HG03103 (cell line): ENCODE measurements around the gene TMEM245.

Source experiments
- ATAC-seq: cut with Tn5 transposase; IDR thresholded peaks from one replicate; pipeline ENCODE4 v1.9.1; 2021; ENCODE audit warnings: low read depth; ENCODE audit not compliant: unreplicated experiment

The TMEM245 gene

DNA sequence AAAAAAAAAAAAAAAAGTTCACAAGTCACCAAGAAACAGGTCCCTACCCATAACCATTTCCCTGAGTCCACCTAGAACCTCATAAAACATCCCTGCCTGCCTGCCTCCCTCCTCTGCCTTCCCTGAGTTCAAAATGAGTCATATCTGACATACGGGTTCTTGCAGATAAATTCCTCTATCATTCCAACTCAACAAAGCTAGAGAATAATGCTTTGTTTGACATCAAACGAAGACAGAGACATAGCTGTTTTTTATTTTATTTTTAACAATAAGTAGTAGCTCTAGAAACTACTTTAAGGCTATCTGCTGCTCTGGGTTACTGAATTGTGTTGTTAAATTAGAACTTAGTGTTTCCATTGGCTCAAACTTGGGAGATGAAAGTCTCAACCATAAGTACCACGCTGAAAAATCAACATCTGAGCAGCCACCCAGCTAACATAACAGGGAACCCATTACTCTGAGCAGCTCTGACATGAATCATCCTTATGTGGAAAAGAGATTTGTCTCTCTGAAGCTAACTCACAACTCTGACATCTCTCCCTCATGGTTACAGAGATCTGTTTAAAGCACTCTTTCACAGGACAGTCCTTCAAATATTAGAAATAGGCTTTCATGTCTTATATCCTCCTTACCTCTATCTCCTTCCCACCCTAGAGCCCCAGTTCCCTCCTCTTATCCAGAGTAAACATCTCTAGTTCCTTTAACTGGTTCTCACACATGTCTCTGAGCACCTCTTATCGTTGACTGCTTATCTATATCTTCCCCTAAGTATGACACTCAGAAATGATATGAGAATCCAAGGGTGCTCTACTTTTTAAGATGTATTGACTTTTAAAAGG lies 12.1 kb downstream of the TMEM245 start:
- no peak for ATAC-seq

DNA sequence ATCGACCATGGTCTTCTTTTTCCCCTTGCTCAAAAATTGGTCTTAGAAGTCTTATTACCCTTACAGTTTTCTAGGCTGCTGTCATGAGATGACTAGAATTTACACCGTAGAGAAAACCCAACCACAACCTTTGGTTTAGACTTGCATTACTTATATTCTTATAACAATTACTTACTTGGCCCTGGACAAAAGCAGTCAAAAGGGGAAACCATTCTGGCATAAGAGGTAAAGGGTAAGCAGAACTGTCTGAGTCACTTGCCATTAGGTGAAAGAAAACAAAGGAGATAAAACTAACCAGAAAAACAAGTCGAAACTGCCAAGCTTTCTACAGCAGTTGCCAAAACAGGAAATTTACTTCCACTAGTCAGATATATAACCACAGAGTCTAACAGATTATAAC lies 17.9 kb downstream of the TMEM245 start:
- peak; percentile 74 for ATAC-seq

DNA sequence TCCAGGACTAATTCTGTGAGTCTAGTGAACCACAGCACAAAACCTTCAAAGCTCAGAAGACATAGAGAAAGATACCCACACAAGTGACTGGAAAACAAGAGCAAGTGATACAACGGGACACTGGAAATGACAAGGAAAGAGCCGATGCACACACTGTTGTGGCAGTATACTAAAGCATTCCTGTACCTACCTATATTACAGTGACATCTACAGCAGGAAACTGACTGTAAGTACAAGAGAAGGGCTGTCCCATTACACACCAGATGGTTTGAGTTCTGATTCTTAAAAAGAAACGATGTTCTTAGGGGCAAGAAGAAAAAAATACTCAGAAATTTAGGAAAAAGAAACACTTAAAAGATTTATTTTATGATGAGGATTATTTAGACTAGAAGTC lies 18.5 kb downstream of the TMEM245 start:
- ATAC-seq, result no peak

DNA sequence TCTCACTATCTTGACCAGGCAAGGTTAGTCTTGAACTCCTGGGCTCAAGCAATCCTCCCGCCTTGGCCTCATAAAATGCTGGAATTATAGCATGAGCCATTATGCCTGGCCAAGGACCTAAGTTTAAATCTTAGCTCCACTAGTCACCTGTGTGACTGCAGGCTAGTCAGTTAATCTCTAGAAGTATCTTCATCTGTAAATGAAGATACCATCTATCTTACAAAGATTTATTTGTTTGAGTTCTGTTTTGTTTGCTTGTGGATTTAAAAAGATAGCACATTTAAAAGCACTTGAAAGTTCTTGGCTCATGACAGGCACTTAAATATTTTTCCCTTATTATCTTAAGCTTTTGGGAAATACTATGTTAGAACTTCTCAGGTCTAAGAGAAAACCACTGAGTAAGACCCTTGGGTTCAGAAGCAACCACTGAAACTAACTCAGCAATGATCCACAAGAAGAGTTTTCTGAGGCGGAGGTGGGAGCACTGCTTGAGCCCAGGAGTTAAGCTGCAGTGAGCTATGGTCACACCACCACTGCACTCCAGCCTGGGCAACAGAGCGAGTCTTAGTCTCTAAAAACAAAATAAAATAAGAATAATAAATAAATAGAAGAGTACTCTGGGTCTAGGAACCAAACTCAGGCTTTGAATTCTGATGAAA lies 19.1 kb downstream of the TMEM245 start:
- no peak for ATAC-seq

DNA sequence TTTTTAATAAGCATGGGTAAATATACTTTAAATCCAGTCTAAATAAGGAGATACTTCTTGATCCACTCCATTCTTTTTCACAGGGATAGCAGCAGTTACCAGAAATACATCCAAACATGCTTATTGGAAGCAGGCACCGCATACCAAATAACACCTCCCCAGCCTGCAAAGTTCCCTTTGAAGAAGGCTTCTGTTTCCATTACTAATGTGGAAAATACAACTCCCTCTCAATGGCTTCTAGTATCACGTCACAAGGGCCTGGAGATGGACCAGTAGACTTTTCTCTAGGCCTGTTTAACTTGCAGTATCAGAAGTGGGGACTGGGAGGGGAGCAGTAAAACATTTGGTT lies 20.8 kb downstream of the TMEM245 start:
- ATAC-seq, result no peak

DNA sequence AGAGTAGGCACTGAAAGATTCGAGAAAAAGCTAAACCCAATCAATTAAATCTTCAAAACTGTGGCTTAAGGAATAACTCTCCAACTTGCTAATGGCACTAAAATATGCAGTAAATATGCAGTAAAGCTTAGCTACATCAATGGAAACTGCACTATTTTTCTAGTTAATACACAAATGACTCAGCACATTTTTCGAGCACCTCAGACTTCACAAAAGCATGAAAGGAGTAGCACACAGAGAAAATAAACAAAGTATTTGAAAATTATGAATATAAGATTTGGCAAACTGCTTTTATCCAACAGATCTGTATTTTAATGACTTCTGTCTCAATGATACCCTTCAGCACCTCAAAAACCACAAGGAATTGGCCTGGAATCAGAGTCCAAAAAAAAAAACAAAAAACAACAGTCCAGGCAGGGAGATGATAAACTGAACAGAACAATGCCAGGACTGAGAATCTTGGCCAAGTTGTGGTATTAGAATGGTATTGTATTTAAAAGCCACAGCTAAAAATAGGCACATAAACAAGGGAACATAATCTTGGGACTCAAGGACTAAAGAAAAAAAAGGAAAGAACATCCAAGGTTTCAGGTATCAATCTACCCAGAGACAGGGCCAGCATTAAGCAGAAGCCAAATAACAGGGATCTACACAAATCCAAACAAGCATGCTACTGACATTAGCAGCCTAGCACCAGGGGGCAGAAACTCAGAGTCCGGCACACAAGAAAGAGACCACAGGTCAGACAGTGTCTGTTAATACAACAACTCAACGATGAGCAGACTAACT lies 21.4 kb downstream of the TMEM245 start:
- ATAC-seq, result no peak

DNA sequence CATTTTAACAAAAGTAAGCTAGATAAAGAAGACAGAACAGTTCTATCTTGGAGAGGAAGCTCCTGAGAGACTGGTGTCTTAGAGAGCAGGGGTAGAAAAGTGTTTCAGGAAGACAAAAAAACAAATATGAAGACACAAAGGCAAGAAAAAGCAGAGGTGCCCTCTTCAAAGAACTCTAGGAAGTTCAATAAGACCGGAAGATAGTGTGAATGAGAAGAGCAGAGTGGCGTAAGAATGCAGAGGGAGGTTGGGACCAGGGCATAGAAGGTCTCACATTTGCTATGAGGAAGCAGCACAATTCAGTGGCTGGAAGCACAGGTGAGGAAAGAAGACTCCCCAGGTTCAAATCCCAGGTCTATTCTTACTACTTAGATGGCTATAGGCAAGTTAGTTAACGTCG lies 22.6 kb downstream of the TMEM245 start:
- ATAC-seq, result no peak

DNA sequence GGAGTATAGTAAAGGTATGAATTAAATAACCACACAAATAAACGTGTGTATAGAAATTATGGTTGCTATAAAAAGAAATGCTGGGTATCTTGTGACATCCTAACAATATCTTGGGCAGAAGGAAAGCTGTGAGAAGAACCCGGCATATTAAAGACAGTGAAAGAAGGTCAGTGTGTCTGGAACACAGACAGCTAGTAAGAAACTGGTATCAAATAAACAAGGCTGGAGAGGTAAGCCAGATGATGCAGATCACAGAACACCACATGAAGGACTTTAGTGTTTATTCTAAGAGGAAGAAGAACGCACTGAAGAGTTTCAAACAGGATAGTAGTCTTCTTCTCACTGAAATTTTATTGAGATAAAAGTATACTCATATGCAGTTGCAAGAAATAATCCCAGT lies 24.4 kb downstream of the TMEM245 start:
- no peak for ATAC-seq

DNA sequence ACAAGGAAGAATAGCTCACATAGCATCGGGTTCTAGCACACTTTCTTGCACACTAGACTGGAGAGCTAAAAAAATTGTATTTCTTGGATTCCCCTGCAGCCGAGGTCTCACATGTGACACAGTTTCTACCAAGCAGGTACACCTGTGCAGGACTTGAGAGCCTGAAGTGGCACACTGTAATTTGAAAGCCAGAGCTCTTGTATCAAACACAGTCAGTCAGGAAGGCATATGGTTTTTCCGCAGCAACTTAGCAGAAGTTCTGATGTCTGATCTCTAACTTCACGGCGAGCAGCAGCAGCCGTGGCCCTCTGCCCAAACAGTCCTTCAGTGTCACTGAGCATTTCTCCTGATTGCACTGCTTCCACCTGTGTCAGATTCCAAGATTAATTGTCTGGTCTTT lies 25.5 kb downstream of the TMEM245 start:
- ATAC-seq, result no peak

DNA sequence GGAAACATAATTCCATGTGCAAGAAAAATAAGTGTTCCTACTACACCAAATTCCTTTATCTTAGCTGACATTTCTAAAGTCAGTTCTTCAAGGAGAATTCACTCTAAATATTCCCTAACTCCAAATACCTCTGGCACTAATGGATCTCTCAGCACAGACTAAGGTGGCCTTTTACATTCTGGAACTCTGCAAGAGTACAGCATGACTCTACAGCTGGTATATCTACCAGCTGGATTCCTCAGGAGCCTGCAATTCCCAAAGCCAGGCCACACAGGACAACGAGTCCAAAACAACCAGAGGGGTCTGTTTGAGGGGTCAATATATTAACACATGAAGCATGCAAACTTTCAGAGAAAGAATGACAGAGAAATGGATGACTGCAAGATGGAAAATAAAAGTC lies 27.2 kb downstream of the TMEM245 start:
- no peak for ATAC-seq

DNA sequence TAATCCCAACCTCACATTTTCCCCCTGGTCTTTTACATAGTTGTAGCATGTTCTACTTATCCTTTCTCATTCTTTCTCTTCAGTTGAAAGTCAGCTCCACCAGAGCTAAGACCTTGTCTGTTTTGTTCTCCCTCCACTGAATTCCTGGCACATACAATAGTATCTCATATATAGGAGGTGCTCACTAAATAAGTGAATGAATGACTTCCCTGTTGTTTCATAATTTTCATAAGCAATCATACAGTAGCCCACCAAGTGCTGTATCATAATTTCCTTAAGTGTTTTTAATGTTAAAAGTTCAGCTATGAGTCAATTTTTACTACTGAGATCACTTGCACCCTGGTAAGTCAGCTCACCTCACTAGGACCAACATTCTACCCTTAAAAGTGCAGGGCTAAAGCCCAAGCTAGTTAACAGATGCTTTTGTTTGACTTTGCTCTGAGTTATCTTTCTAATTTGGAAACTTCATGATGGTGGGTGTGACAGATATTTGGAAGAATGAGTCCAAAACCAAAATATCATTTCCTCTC lies 27.6 kb downstream of the TMEM245 start:
- ATAC-seq, result no peak

DNA sequence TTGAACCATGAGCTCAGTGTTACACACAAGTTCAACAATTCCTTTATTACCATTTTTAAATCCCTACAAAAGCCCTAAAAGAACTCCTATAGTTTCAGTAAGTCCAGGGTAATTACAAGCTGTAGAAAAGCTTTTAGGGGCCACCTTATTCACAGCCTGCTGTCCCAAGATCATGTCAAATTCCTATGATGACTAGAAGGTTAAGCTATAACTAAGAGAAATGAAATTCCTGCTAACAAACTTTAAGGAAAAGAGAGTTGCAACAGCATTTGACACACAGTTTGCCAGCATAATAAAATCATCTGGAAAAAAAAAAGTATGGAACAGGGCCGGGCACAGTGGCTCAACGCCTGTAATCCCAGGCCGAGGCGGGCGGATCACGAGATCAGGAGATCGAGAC lies 31.5 kb downstream of the TMEM245 start:
- no peak for ATAC-seq

DNA sequence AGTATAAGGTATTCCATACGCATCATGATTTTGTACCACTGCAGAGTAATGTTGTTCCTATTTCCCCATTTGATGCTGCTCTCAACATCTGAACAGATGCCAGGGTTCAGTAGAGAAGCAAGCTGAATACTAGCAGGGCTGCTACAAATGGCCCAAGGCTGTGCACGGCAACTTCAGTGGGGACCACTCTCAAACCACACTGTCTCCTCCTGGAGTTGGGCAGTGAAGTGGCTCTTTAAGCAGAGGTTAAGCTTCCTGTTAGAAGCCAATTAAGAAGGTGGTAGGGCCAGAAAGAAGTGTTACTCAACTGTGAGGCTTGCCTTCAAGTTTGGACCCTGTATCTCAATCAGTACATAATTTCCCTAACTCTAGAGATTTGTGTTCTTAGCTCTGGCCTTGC lies 32.0 kb downstream of the TMEM245 start:
- ATAC-seq, result no peak

DNA sequence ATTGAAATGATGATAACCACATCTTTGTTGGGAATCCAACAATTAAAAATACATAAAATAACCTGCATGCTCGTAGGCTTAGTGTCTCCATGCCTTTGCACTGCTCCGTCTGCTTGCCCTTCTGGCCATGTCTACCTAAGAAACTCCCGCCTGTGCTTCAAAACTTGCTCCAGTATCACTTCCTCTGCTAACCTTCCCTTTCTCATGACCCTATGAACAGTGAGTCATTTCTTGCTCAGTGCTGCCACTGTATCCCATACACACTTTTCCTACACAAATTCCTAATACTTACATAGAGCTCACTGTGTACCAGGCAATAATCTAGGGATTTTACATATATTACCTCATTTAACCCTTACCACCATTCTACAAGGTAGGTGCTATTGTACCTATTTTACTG lies 33.5 kb downstream of the TMEM245 start:
- peak; percentile 67 for ATAC-seq

DNA sequence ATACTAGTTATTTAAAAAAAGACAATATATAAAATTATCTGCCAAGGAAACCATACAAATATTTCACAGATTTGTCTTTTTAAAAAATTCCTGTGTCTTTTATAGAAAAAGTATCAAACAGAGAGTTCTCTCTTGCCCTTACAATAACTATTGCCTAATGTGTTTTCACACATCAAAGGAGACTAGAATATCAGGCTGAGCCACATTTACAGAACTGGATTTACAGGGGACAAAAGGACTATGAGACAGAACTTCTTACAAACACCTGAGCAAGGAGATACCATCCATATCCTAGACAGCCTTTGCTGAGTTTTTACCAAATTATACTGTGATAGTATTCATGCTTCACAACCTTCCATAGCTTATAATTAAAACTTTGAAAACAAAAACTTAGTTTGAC lies 34.2 kb downstream of the TMEM245 start:
- ATAC-seq, result no peak

DNA sequence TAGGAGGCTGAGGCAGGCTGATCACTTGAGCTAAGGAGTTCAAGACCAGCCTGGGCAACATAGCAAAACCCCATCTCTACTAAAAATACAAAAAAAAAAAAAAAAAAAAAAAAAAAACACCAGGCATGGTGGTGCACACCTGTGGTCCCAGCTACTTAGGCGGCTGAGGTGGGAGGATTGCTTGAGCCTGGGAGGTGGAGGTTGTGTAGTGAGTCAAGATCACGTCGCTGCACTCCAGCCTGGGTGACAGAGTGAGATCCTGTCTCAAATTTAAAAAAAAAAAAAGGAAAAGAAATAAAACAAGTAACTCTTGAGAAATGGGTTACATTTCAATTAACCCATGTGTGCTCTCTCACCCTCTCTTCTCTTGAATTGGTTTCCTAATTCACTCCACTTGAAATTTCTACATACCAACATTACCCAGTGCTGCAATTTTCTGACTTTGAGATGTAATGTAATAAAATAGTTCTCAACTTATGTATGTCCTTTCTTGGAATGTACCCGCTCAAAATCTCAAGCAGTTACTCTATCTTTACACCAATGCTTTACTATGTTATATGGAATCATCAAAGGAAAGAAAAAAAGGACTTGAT lies 35.8 kb downstream of the TMEM245 start:
- ATAC-seq, result no peak

DNA sequence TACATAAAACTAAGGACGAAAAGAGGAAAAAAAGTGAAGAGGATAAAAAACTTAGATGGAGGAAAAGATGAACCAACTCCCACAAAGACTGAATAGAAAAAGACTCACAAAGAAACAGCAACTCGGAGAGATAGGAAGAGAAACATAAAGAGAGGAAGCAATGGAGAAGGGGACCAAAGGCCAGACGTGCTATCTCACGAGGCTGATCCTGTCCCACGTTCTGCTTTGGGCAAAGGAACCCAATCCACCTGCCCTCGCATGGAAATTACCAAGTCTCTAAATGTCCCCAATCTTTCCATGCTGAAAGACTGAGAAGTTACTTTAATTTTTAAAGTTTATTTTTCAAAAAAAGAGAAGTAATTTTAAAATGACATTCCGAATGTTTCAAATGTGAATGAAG lies 36.6 kb downstream of the TMEM245 start:
- no peak for ATAC-seq

DNA sequence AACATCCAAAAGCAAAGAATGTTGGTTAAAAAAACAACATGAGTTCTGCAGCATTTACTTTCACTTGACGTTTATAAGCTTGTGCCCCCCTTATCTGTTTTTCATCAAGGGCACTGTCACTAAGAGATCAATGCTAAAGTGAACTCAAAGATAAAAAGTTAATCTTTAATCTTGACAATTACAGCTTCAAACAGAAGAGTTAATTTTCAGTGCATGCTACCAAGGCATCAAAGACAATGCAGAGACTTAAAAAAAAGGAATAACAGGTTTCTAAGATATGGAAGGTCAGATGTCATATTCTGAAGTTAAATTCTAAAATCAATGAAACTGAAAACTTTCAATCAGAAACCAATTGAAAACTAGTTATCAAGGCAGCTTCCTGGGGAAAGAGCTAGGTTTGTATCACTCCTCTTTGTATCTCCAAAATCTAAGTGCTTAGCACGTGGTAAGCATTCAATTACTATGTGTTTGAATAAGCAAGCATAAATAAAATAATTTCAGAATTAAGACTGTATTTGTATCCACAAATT lies 37.6 kb downstream of the TMEM245 start:
- no peak for ATAC-seq

DNA sequence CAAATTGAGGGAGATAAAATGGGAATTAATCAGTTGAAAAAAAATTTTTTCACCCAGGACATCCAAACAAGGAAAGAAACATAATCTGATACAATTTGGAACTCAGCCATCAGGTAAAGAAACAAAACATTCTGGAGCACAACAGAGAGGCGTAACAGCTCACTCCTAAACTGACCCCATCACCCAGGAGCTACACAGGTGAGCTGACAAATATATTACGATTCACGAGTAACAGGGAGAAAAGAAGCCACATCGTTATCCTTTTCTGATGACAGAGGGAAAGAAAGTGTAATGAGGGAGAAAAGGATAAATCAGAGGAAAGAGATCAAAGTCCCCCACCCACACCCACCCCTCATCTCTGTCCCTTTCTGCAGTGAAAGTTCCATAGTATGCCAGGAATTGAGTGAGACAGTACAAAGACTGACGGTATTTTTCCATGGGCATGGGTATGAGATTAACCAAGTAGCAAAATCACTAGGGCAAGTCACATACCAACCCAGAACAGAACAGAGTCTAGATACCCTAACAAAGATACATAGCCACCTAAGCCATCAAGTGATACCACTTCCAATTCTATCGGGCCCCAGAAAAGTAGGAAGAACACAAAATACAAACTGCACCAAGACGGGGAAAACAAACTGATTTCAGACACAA lies 45.4 kb downstream of the TMEM245 start:
- ATAC-seq, result no peak

DNA sequence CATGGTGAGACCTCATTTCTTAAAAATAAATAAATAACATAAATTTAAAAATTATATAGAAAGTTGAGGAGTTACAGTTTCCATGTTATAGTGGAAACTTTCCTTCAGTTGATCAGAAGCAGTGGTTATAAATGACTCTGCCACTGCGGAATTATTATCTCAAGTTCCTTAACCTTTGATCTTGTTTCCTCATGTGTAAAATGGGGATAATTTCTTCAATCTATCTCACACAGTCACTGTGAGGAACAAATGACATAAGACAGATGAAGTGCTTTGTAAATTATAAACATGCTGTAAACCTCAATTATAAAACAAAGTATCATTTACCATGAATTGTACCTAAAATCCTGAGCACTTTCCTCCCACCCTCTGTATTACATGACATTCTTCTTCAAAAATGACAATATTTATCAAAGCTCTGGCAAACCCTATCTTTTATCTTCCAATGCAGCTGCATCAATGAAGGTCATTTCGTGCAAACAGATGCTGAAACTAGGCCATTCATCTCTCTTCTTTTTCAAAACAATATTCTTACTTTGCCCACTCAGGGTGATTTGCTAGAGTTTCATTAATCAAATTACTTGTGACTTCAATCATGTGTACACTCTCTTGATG lies 46.8 kb downstream of the TMEM245 start:
- no peak for ATAC-seq
